Measurements from ENCODE around the gene CYP4B1.

DNA sequence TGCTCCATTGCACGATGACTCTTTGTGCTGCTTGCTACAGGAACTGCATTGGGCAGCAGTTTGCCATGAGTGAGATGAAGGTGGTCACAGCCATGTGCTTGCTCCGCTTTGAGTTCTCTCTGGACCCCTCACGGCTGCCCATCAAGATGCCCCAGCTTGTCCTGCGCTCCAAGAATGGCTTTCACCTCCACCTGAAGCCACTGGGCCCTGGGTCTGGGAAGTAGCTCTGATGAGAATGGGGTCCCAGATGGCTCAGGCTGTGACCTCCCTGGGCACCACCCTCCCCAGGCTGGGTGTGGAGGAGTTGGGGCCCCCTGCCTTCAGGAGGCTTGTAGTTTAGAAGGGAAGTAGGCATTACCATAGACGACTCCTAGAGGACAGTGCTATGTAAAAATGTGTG is 19.7 kb downstream of the CYP4B1 start:
- TF ChIP-seq POLR2A (IDR thresholded peaks at IDR 0.05; ENCODE audit: low read length) = no peak
- no peak for TF ChIP-seq GATA1 (IDR thresholded peaks at IDR 0.05; ENCODE audit: low read depth, low read length)

All from erythroblast (primary cell).